ENCODE results near the gene HS6ST3.

The HS6ST3 gene

DNA sequence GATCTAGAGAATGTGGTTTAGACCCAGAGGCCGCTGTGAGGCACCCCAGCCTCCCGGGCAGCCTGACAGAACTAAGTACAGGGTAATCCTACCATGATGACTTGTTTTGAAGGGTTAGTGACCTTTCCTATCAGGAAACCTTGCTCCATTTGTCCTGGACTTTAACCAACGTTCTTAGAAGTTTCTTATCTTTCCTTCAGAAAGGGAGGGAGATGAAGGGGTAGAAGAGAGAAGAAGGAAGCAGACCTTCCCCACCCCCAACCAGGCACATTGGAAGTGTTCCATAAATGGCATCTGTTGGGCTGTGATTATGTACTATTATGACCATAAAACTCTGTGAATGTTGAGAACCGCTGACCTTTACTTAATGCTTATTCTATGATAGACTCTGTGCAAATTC is 720.2 kb downstream of the HS6ST3 start:
- no peak for FAIRE-seq
- TF ChIP-seq TAF1 (IDR thresholded peaks at IDR 0.05; ENCODE audit: borderline replicate concordance, low read depth, low read length) (no peak), POLR2A (IDR thresholded peaks at IDR 0.05; ENCODE audit: low read depth, low read length) (no peak), POLR2AphosphoS5 (IDR thresholded peaks at IDR 0.05; ENCODE audit: low read depth, low read length) (no peak)
- DNase-seq (ENCODE audit: insufficient read length) = no peak

DNA sequence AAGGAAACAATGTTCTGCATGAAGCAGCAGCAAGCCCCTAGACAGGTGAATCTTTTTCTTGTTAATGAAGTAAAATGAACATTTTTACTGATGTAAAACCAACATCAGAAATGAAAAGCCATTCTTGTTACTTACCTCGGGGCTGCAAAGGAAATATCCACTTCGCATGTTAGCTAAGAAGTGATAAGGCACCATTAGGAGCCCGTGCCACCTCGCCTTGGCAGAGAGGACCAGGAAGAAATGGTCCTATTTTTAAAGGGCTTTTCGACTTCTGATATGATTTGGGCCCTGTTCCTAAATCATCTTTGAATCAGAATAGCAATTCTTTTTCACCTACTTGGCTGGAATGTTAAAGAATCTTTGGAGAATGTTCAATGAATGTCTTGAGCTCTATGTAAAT is 721.1 kb downstream of the HS6ST3 start:
- FAIRE-seq (no peak), DNase-seq (ENCODE audit: insufficient read length) (no peak)
- TF ChIP-seq POLR2AphosphoS5 (IDR thresholded peaks at IDR 0.05; ENCODE audit: low read depth, low read length) = no peak
- no peak for TF ChIP-seq TAF1 (IDR thresholded peaks at IDR 0.05; ENCODE audit: borderline replicate concordance, low read depth, low read length)
- no peak for TF ChIP-seq POLR2A (IDR thresholded peaks at IDR 0.05; ENCODE audit: low read depth, low read length)

DNA sequence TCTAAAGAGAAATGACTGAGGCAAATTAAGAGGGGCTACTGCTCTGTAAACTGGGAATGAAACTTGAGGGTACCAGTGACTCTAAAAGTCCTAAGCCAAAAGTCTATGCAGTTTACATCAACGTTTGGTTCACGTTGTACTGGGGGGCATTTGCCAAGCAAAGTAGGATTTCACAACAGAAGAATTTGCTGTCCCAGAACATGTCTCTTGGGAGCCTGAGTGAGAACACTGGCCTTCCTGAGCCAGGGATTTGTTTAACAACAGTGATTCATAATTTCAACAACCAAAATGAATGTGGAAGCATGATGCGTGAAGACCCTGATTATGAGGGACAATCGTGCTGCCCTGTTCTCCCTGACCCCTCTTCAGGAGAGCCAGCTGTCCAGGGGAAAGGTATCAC is 726.4 kb downstream of the HS6ST3 start:
- TF ChIP-seq POLR2AphosphoS5 (IDR thresholded peaks at IDR 0.05; ENCODE audit: low read depth, low read length) = no peak
- TF ChIP-seq POLR2A (IDR thresholded peaks at IDR 0.05; ENCODE audit: low read depth, low read length) = no peak
- no peak for DNase-seq (ENCODE audit: insufficient read length)
- no peak for FAIRE-seq

DNA sequence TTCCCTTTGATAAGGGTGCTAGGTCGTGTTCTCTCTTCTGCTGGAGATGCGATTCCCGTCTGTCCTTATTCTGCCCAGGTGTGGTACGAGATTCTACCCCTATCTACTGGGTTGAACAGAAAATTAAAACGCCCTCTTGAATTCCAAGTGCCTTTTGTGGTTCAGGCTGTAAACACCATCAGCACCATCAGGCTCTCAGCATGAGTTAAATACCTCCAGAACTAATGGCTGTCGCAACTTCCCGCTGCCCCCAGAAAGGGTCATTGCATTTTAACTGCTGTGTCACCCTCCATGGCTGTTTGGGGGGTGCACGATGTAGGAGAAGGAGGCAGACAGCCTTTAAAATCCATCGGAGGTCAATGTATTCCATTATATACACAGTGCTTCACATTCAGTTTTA is 727.0 kb downstream of the HS6ST3 start:
- TF ChIP-seq POLR2AphosphoS5 (IDR thresholded peaks at IDR 0.05; ENCODE audit: low read depth, low read length) = no peak
- TF ChIP-seq TAF1 (IDR thresholded peaks at IDR 0.05; ENCODE audit: borderline replicate concordance, low read depth, low read length) = no peak
- no peak for TF ChIP-seq POLR2A (IDR thresholded peaks at IDR 0.05; ENCODE audit: low read depth, low read length)
- no peak for FAIRE-seq
- DNase-seq (ENCODE audit: insufficient read length) = no peak

DNA sequence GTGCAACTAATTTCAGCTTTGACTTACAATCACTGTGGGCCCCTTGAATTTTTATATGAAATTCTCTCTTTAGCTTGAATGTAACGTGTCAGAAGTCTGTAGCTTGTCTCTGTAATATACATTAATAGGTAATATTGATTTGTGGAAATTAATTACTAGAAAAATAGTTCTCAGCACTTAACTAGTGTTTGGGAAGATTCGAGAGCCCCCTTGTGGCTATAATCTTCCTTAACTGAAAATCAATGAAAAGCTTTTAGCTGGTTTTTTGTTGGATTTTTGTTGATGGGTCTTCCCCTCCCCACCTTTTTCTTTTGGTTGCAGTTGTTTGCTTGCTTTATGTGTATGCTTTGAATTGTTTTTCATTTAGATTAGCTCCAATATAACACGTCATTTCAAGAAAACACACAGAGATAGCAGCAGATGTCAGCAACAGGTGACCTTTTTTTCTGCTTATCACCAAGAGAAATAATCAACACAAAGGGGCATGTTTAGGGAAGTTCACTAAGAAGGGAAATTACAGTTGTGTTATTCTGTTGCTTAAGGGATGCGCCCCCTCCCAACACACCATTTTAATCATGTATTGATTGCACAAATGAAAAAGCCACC is 727.5 kb downstream of the HS6ST3 start:
- DNase-seq (ENCODE audit: insufficient read length) (no peak), FAIRE-seq (no peak)
- TF ChIP-seq POLR2AphosphoS5 (IDR thresholded peaks at IDR 0.05; ENCODE audit: low read depth, low read length) (no peak), POLR2A (IDR thresholded peaks at IDR 0.05; ENCODE audit: low read depth, low read length) (no peak), TAF1 (IDR thresholded peaks at IDR 0.05; ENCODE audit: borderline replicate concordance, low read depth, low read length) (no peak)

DNA sequence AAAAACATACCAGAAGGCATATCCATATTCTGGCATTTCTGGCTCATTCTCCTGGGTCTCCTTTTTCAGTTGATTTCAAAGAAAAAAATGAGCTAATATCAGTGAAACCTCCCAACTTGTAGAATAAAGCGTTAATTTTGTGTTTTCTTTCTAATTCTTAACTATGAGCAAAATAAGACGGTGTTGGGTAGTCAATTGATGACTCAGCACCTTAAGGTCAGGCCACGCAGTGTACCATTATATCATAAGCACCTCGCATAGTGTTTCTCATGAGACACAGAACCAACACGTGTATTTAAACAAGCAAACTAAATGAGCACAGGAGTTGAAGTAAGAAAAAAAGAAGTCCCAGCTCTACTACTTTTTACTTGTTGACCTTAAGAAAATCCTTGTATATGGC is 729.5 kb downstream of the HS6ST3 start:
- DNase-seq (ENCODE audit: insufficient read length) = no peak
- FAIRE-seq = no peak
- TF ChIP-seq POLR2A (IDR thresholded peaks at IDR 0.05; ENCODE audit: low read depth, low read length) (no peak), POLR2AphosphoS5 (IDR thresholded peaks at IDR 0.05; ENCODE audit: low read depth, low read length) (no peak), TAF1 (IDR thresholded peaks at IDR 0.05; ENCODE audit: borderline replicate concordance, low read depth, low read length) (no peak)

DNA sequence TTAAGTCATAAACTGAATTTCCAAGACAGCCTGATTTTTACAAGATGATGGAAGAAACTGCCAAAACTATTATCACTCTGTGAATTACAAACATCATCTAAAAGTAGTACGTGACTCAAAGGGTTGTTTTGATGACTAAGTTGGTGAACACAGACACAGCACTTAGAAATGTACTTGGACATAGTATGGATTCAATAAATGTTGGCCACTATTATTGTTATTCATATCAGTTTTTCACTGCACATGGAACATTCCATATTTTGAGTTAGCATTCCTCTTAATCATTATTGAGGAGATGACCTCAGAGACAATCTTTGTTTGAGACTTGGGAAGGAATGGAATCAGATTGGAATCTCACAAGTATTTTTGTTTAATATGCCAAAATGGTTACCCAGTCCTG is 731.5 kb downstream of the HS6ST3 start:
- DNase-seq (ENCODE audit: insufficient read length) (no peak), FAIRE-seq (no peak)
- TF ChIP-seq POLR2AphosphoS5 (IDR thresholded peaks at IDR 0.05; ENCODE audit: low read depth, low read length) = no peak

DNA sequence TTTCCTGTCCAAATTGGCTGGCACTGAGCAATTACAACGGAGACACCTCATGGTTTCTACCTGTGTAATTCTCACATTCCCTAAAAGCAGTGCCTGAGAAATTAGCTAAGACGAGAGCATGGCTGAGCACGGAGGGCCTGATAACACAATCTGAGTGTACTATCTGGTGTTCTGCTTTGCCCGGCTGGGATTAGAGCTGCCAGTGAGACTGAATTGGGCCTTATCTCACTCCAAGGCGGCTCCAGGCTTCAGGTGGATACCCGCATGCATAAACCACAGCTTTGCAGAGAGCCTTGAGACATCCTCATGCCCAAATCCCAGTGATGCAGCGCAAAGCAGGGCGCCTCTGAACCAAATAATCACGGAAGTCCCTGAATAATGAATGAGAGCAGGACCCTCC is 732.1 kb downstream of the HS6ST3 start:
- DNase-seq (ENCODE audit: insufficient read length) (no peak), FAIRE-seq (no peak)
- TF ChIP-seq TAF1 (IDR thresholded peaks at IDR 0.05; ENCODE audit: borderline replicate concordance, low read depth, low read length) (no peak), POLR2AphosphoS5 (IDR thresholded peaks at IDR 0.05; ENCODE audit: low read depth, low read length) (no peak), POLR2A (IDR thresholded peaks at IDR 0.05; ENCODE audit: low read depth, low read length) (no peak)

DNA sequence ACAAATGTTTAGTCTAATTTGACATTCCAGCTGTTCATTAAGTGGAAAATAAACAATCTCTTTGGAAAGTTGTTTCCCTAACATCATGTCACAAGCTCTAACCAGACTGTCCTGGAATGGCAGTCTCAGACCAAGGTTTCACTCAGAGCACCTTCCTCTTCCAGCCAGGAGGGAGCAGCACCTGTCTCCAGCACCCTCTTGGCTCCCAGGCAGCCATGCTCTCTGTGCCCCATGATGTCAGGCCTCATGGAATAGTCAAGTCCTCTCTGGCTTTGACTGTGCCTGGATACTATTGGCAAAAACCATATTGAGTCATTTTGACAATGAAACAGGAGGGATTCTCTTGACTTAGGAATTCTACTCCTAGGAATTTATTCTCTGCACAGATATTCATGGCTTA is 733.0 kb downstream of the HS6ST3 start:
- FAIRE-seq (no peak), DNase-seq (ENCODE audit: insufficient read length) (no peak)
- no peak for TF ChIP-seq POLR2A (IDR thresholded peaks at IDR 0.05; ENCODE audit: low read depth, low read length)
- no peak for TF ChIP-seq TAF1 (IDR thresholded peaks at IDR 0.05; ENCODE audit: borderline replicate concordance, low read depth, low read length)

DNA sequence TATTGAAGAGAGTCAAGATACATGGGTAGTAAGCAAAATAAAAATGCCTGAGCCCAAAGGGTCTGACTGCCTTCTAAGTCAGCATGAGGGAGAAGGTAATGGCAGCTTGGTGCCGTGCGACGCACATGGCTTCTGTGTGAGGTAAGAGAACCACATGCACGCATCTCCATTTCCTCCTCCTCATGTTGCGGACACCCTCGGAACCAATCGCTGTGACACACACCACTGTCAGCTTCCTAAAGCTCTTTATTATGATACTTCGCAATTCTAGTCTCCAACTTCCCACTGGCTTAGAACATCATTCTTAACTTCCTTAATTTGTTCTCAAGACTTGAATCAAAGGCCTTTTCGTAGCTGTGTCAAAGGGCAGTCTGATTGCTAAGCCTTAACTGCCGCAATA is 734.2 kb downstream of the HS6ST3 start:
- FAIRE-seq (no peak), DNase-seq (ENCODE audit: insufficient read length) (no peak)
- TF ChIP-seq POLR2AphosphoS5 (IDR thresholded peaks at IDR 0.05; ENCODE audit: low read depth, low read length) (no peak), POLR2A (IDR thresholded peaks at IDR 0.05; ENCODE audit: low read depth, low read length) (no peak), TAF1 (IDR thresholded peaks at IDR 0.05; ENCODE audit: borderline replicate concordance, low read depth, low read length) (no peak)

DNA sequence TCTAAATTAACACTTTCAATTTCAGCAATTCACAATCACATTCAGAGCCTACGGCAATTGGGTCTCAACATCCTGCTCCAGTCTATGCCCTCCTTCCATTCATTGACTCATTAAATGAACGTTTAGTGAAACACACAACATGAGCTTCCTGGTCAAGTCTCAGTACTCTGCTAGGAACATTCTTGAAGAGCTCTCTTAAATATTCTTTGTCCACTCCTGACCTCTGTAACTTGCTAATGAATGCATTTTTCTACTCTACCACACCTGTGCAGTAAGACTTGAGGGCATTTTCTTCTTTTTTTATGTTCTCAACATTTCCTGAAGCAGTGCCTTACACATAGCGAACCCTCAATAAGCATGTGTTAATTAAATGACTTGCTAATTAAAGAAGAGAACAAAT is 735.7 kb downstream of the HS6ST3 start:
- FAIRE-seq (no peak), DNase-seq (ENCODE audit: insufficient read length) (no peak)
- TF ChIP-seq POLR2A (IDR thresholded peaks at IDR 0.05; ENCODE audit: low read depth, low read length) (no peak), POLR2AphosphoS5 (IDR thresholded peaks at IDR 0.05; ENCODE audit: low read depth, low read length) (no peak), TAF1 (IDR thresholded peaks at IDR 0.05; ENCODE audit: borderline replicate concordance, low read depth, low read length) (no peak)

DNA sequence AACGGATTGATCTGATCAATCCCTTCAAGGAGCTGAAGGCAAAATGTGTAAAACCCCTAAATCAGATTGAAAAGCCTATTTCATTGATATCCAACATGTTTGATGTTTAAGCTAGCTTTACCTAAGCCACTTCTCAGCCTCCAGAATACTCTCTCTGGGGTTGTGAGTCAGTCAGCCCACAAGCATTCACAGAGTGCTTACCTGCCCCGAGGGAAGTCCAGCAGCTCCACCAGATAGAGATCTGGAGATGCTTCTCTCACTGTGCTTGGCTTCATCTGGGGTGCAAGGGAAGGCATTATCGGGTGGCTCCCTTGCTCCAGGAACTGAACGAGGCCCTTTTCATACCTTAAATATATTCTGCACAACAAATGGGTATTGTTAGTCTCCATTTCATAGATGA is 744.7 kb downstream of the HS6ST3 start:
- DNase-seq (ENCODE audit: insufficient read length) = no peak
- no peak for FAIRE-seq
- TF ChIP-seq POLR2AphosphoS5 (IDR thresholded peaks at IDR 0.05; ENCODE audit: low read depth, low read length) (no peak), TAF1 (IDR thresholded peaks at IDR 0.05; ENCODE audit: borderline replicate concordance, low read depth, low read length) (no peak), POLR2A (IDR thresholded peaks at IDR 0.05; ENCODE audit: low read depth, low read length) (no peak)

DNA sequence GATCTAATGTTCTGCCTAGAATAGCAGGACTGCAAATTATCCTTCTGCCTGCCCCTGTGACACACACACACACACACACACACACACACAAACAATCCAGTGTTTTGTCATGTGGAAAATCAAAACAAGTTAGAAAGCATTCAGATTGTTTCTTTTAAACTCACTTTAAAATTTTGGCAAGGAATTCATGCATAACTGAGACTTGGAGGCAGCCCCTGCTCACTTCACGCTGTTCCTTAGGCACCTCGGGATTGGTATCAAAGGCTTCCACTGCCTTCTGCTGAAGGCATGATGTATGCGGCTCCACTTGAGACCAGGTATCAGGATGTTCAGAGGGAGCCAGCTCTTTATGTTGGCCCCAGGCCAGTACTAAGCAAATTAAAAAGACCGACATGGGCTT is 745.6 kb downstream of the HS6ST3 start:
- TF ChIP-seq POLR2AphosphoS5 (IDR thresholded peaks at IDR 0.05; ENCODE audit: low read depth, low read length) = no peak
- no peak for TF ChIP-seq POLR2A (IDR thresholded peaks at IDR 0.05; ENCODE audit: low read depth, low read length)
- no peak for TF ChIP-seq TAF1 (IDR thresholded peaks at IDR 0.05; ENCODE audit: borderline replicate concordance, low read depth, low read length)
- FAIRE-seq (no peak), DNase-seq (ENCODE audit: insufficient read length) (no peak)

Data from GM12892 (cell line).